Superior temporal gyrus (tissue), 1 donor: ENCODE data around the gene EVI5.
"Not testable (repeated sequence)": the region's sequence is repeated elsewhere in the genome, so short reads cannot be mapped to it uniquely, and the experiment has no call there.

Experiments used
- DNase-seq: peaks from one replicate; pipeline ENCODE4 v3.0.0-alpha.2; 2016; ENCODE audit errors: extremely low spot score

The EVI5 gene

GRCh38 chr1:92577261-92577895 is 207.5 kb downstream of the EVI5 start:
- DNase-seq = no peak

- no peak for DNase-seq
Observed at GRCh38 chr1:92575123-92575522, 209.8 kb downstream of the EVI5 start.

- no peak for DNase-seq
Observed at GRCh38 chr1:92572520-92572919, 212.4 kb downstream of the EVI5 start.

GRCh38 chr1:92571578-92571977 is 213.3 kb downstream of the EVI5 start:
- no peak for DNase-seq

- DNase-seq = no peak
Observed at GRCh38 chr1:92567211-92567868, 217.6 kb downstream of the EVI5 start.

GRCh38 chr1:92563457-92564216 is 221.3 kb downstream of the EVI5 start:
- no peak for DNase-seq

GRCh38 chr1:92556350-92556749 is 228.6 kb downstream of the EVI5 start:
- DNase-seq = no peak

- no peak for DNase-seq
Observed at GRCh38 chr1:92554216-92554615, 230.7 kb downstream of the EVI5 start.

GRCh38 chr1:92551916-92552315 is 233.0 kb downstream of the EVI5 start:
- no peak for DNase-seq

- no peak for DNase-seq
Observed at GRCh38 chr1:92544756-92545165, 240.1 kb downstream of the EVI5 start.

- no peak for DNase-seq
Observed at GRCh38 chr1:92543131-92544055, 241.5 kb downstream of the EVI5 start.

- DNase-seq = no peak
Observed at GRCh38 chr1:92538413-92539061, 246.4 kb downstream of the EVI5 start.

GRCh38 chr1:92538048-92538412 is 246.9 kb downstream of the EVI5 start:
- DNase-seq = no peak

GRCh38 chr1:92536980-92537884 is 247.7 kb downstream of the EVI5 start:
- DNase-seq = no peak

- DNase-seq = no peak
Observed at GRCh38 chr1:92536211-92536979, 248.5 kb downstream of the EVI5 start.

GRCh38 chr1:92532371-92532770 is 252.5 kb downstream of the EVI5 start:
- DNase-seq = not testable (repeated sequence)

- DNase-seq = not testable (repeated sequence)
Observed at GRCh38 chr1:92531939-92532338, 253.0 kb downstream of the EVI5 start.

GRCh38 chr1:92527670-92528069 is 257.2 kb downstream of the EVI5 start:
- no peak for DNase-seq

- not testable (repeated sequence) for DNase-seq
Observed at GRCh38 chr1:92524944-92525590, 259.8 kb downstream of the EVI5 start.
